Lower leg skin (tissue), 4 donors: ENCODE results near the gene GADD45A. TPM values are rescaled to one million over a fixed set of nuclear protein-coding genes. Genes with fewer than 3 reads are reported as not detected.

Source experiments
- DNase-seq, 2 donors: peaks; one replicate each; pipeline ENCODE4 v3.0.0-alpha.2; 2019; ENCODE audit warnings: low spot score in 2 of 2
- H3K4me3 ChIP-seq: fragments of 200-600 bp; sonication (generic); 2 replicates; pipeline ENCODE4 v1.5.1; 2017; ENCODE audit warnings: mild to moderate bottlenecking, low read depth; ENCODE audit not compliant: poor library complexity, severe bottlenecking
- POLR2A ChIP-seq, 2 donors: fragments of 450-650 bp; IDR thresholded peaks; one replicate each; pipeline ENCODE4 v1.6.1; 2016 to 2017; ENCODE audit warnings: antibody characterized with exemption in 2 of 2, mild to moderate bottlenecking in 1 of 2, moderate library complexity in 1 of 2
- WGBS, 2 donors: methylation state at CpG; one replicate each; pipeline ENCODE4 v1.1.5; 2018; 5-methylcytosine and 5-hydroxymethylcytosine counted together
- intact Hi-C: fragments of 100-400 bp; cut with DNase I; formaldehyde crosslinking; loops from one replicate; pipeline ENCODE4 v1.15.0; 2023; ENCODE audit warnings: low total_unique reads
- total RNA-seq, 4 donors: library from RNA; depleted of rRNA; stranded (reverse); fragments of >200 nt; gene quantifications; one replicate each; pipeline ENCODE4 v1.1.0, GENCODE V29; 2016
- TF ChIP-seq, protein P1 (sequence below), 3 donors: fragments of 450-650 bp; IDR thresholded peaks; one replicate each; pipeline ENCODE4 v1.5.1; 2016; ENCODE audit warnings: antibody characterized with exemption in 3 of 3, mild to moderate bottlenecking in 3 of 3, moderate library complexity in 2 of 3

Gene GADD45A
- total RNA-seq, 4 donors from 2014 or later, result 25.2 to 44.4 (median 29.0) TPM

DNA sequence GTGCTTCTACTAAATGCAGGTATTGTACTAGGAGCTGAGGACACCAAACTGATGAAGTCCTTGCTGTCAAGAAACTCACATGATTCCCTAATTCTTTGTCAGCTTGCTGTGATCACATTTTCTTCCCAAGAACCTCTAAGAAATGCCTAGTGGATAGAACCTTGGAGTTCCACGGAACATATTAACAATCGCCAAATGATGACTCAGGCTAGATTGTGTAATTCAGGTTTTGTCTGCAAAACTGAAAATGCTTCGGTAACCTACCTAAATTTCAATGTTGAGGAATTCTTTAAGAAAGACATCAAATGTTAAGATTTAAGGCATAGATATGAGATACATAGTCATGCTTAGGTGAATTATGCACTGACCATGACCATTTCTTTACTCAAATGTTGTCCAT lies 1.7 kb upstream of the GADD45A start:
- 17 to 25% methylated on average over 3 of the region's 3 CpGs for WGBS, 2 donors
- TF ChIP-seq, protein P1, sequence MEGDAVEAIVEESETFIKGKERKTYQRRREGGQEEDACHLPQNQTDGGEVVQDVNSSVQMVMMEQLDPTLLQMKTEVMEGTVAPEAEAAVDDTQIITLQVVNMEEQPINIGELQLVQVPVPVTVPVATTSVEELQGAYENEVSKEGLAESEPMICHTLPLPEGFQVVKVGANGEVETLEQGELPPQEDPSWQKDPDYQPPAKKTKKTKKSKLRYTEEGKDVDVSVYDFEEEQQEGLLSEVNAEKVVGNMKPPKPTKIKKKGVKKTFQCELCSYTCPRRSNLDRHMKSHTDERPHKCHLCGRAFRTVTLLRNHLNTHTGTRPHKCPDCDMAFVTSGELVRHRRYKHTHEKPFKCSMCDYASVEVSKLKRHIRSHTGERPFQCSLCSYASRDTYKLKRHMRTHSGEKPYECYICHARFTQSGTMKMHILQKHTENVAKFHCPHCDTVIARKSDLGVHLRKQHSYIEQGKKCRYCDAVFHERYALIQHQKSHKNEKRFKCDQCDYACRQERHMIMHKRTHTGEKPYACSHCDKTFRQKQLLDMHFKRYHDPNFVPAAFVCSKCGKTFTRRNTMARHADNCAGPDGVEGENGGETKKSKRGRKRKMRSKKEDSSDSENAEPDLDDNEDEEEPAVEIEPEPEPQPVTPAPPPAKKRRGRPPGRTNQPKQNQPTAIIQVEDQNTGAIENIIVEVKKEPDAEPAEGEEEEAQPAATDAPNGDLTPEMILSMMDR (IDR thresholded peaks at IDR 0.05), result no peak
- TF ChIP-seq POLR2A (IDR thresholded peaks at IDR 0.05), result no peak
- intact Hi-C loops, result loop anchor here (10.0 kb wide), 1 partner anchor 71 kb away; no protein-coding TSS in a partner anchor
- DNase-seq, result no peak
- no peak overlapping the region for H3K4me3 ChIP-seq

DNA sequence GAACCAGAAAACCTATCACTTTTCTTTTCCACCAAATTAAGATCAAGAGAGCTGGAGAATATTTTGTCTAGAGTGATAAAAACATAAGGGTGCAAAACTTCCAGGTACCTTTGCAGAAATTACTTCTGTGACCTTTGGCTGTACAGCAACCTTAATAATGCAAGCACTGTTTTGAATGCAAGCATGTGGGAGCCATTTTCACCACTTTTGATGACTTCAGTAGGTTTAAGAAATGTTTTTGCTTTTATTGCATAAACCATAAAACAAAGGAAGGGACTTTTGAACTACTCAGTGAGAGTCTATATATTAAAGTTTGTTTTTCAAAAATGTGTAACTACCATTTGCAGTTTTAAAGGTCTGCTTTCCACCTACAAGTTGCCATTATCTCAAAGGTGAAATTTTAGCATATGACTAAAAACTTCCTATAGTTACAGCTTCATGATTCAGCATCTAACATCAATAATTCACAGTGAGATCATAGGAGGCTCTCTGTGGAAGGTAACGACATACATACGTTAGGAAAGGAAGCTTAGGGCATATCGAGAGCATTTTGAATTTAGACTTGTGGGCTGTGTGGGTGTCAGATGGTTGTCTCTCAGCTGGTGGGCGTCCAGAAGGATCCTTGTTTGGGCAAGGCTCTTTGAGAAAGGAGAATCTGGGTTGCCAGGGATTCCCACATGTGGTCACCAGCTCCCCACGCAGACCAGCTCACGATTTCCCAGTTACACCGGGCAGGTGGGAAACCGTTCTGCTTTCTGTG lies 1.1 kb upstream of the GADD45A start:
- WGBS, 2 donors, result 19 to 22% methylated on average over 8 of the region's 8 CpGs
- DNase-seq, result no peak
- TF ChIP-seq, protein P1 (IDR thresholded peaks at IDR 0.05), result no peak
- intact Hi-C loops, result loop anchor here (10.0 kb wide), 1 partner anchor 71 kb away; no protein-coding TSS in a partner anchor
- H3K4me3 ChIP-seq, result no peak overlapping the region

DNA sequence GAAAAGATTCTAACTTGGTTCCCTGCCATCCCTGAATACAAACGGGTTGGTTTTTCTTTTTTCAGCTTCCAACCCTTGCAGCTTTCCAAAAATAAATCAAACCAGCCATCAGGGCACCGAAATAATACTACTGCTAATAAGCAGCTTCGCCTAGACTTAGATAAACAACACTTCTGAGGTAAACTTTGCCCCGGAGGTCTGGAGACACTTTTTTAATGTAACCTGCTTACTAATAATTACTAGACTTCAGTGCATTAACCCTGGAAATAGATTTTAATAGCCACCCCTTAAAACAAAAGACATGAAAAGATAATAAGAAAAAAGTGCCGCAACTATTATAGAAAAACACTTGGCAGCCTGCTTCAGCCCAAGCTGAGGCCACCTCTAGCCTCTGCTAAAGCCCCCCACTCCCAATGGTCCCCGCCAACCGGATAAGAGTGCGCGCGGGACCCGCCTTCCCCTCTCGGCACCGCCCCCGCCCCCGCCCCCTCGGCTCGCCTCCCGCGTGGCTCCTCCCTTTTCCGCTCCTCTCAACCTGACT lies 405 bp upstream of the GADD45A start:
- no peak for DNase-seq
- intact Hi-C loops, result loop anchor here (10.0 kb wide), 1 partner anchor 70 kb away; no protein-coding TSS in a partner anchor
- TF ChIP-seq, protein P1 (IDR thresholded peaks at IDR 0.05), result no peak
- no peak for TF ChIP-seq POLR2A (IDR thresholded peaks at IDR 0.05)
- H3K4me3 ChIP-seq, result no peak overlapping the region
- 0 to 1% methylated on average over 20 of the region's 20 CpGs for WGBS, 2 donors

DNA sequence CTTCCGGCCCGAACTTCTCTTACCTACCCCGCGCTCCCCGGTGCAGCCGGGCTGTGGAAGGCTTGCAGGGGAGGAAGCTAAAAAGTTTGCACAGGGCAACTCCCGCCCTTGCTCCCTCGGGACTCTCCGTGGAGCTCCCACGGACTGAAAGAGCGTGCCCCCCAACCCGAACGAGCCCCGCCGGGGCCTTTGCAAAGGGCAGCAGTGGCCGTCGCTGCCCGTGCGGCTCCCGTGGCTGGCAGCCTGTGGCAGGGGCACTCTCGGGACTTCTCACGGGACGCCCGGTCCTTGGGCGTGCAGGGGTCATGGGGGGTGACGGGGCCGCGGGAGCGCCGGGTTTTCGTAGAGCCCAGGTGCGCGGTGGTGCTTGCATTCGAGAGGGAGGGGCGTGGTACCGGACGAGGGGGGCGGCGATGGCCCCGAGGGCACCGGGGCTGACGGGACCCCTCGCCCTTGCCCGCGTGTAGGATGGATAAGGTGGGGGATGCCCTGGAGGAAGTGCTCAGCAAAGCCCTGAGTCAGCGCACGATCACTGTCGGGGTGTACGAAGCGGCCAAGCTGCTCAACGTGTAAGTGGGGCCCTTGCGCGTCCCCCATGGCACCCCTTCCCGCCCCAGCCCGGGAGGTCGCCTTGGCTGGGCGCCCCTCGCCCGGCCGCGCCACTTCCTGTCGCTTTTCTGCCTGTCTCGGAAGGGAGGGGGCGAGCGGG lies 711 bp downstream of the GADD45A start:
- TF ChIP-seq, protein P1 (IDR thresholded peaks at IDR 0.05), result no peak
- TF ChIP-seq POLR2A (IDR thresholded peaks at IDR 0.05), result no peak
- peak overlapping the region; percentile 71 for H3K4me3 ChIP-seq
- WGBS, 2 donors, result 1 to 2% methylated on average over 19 to 45 of the region's 65 CpGs
- DNase-seq, result peak; percentile 56 to 90
- intact Hi-C loops, result loop anchor here (10.0 kb wide), 1 partner anchor 69 kb away; no protein-coding TSS in a partner anchor

DNA sequence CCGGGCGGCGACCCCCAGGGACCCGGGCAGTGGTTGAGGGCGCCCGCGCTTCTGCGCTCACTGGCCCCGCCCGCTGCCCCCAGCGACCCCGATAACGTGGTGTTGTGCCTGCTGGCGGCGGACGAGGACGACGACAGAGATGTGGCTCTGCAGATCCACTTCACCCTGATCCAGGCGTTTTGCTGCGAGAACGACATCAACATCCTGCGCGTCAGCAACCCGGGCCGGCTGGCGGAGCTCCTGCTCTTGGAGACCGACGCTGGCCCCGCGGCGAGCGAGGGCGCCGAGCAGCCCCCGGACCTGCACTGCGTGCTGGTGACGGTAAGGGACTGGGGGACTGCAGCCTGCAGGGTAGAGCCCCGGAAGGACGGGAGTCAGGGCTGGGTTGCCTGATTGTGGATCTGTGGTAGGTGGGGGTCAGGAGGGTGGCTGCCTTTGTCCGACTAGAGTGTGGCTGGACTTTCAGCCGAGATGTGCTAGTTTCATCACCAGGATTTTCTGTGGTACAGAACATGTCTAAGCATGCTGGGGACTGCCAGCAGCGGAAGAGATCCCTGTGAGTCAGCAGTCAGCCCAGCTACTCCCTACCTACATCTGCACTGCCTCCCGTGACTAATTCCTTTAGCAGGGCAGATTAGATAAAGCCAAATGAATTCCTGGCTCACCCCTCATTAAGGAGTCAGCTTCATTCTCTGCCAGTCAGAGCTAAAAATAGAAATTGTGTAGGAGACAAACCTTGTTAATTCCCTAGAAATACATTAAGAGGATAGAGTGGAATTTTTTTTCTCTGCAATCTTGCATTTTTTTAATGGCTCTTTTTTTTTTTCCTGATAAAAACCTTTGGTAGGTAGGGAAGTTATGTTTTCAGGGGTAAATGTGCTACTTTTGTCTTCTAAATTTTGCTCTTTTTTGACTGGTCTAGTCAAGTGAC lies 1.5 kb downstream of the GADD45A start:
- TF ChIP-seq, protein P1 (IDR thresholded peaks at IDR 0.05), result no peak
- TF ChIP-seq POLR2A (IDR thresholded peaks at IDR 0.05), result no peak

More for the DNA sequence above, 1.5 kb downstream of the GADD45A start:
- 0% methylated on average over 8 to 16 of the region's 43 CpGs for WGBS, 2 donors
- H3K4me3 ChIP-seq, result peak overlapping the region; percentile 71
- DNase-seq, result peak; percentile 88 to 94
- intact Hi-C loops, result loop anchor here (10.0 kb wide), 1 partner anchor 68 kb away; no protein-coding TSS in a partner anchor
